PC-9 (cell line): ENCODE data around the gene CMKLR1. TPM values are rescaled to one million over a fixed set of nuclear protein-coding genes. Genes with fewer than 3 reads are reported as not detected.

Source experiments
- BruUV-seq: library from RNA; stranded (reverse); fragments of 400-500 nt; replicated peaks from 2 replicates; lab custom pipeline; 2021; lab: Mats Ljungman, UMichigan
- CTCF ChIA-PET: fragments of 300-600 bp; sonication (Branson Sonifier 250); formaldehyde crosslinking; loops from one replicate; lab custom pipeline; 2022; ENCODE audit warnings: antibody characterized with exemption; lab: Charles Lee
- POLR2A ChIA-PET: fragments of 300-600 bp; sonication (Branson Sonifier 250); formaldehyde crosslinking; loops from one replicate; lab custom pipeline; 2022; ENCODE audit warnings: antibody characterized with exemption; ENCODE audit not compliant: unreplicated experiment; lab: Charles Lee
- DNase-seq, 2 experiments: peaks; one replicate each; pipeline versions ENCODE4 v3.0.0 to v3.0.0-alpha.2; 2015 to 2022; ENCODE audit warnings: mixed read lengths in 1 of 2
- H2AFZ ChIP-seq: fragments of 200-600 bp; sonication (generic); 2 replicates; pipeline ENCODE4 v1.8.1; 2017; ENCODE audit warnings: antibody characterized with exemption
- H3F3A ChIP-seq: fragments of 200-600 bp; sonication (generic); 2 replicates; pipeline ENCODE4 v1.8.1; 2017; ENCODE audit warnings: antibody characterized with exemption, mild to moderate bottlenecking, low read depth; ENCODE audit not compliant: insufficient read depth
- H3K27ac ChIP-seq: fragments of 200-600 bp; sonication (generic); 2 replicates; pipeline ENCODE4 v1.6.1; 2016; ENCODE audit warnings: mixed run types
- H3K27me3 ChIP-seq: fragments of 200-600 bp; sonication (generic); 2 replicates; pipeline ENCODE4 v1.6.1; 2016; ENCODE audit warnings: low read depth, mixed run types; ENCODE audit not compliant: insufficient read depth
- H3K36me3 ChIP-seq: fragments of 200-600 bp; sonication (generic); 2 replicates; pipeline ENCODE4 v1.6.1; 2016; ENCODE audit warnings: low read depth, mixed run types
- H3K4me1 ChIP-seq: fragments of 200-600 bp; sonication (generic); replicated peaks from 2 replicates; pipeline ENCODE4 v1.6.1; 2016; ENCODE audit warnings: mixed run types; ENCODE audit not compliant: insufficient read depth
- H3K4me2 ChIP-seq: fragments of 200-600 bp; sonication (generic); 2 replicates; pipeline ENCODE4 v1.6.1; 2017; ENCODE audit warnings: mixed run types
- H3K4me3 ChIP-seq: fragments of 200-600 bp; sonication (generic); 2 replicates; pipeline ENCODE4 v1.6.1; 2016; ENCODE audit warnings: mixed run types
- H3K79me2 ChIP-seq: fragments of 200-600 bp; sonication (generic); 2 replicates; pipeline ENCODE4 v1.6.1; 2017; ENCODE audit warnings: low read depth, mixed run types
- H3K9me2 ChIP-seq: fragments of 200-600 bp; sonication (generic); 2 replicates; pipeline ENCODE4 v1.8.1; 2017; ENCODE audit warnings: mild to moderate bottlenecking; ENCODE audit not compliant: insufficient read depth
- H3K9me3 ChIP-seq: fragments of 200-600 bp; sonication (generic); 2 replicates; pipeline ENCODE4 v1.8.1; 2016; ENCODE audit warnings: low read depth; ENCODE audit not compliant: insufficient read depth
- H4K20me1 ChIP-seq: fragments of 200-600 bp; sonication (generic); 2 replicates; pipeline ENCODE4 v1.8.1; 2017; ENCODE audit not compliant: insufficient read depth
- EZH2 ChIP-seq: fragments of 200-600 bp; sonication (generic); IDR thresholded peaks from 2 replicates; pipeline ENCODE4 v1.8.0; 2017; ENCODE audit warnings: antibody characterized with exemption, low read depth
- intact Hi-C: fragments of 100-400 bp; cut with micrococcal nuclease; formaldehyde crosslinking; loops from one replicate; pipeline ENCODE4 v1.10.0; 2022; ENCODE audit not compliant: unreplicated experiment
- total RNA-seq: library from RNA; stranded (reverse); gene quantifications from 2 replicates; pipeline ENCODE4 v1.2.3, GENCODE V29; 2021
- TF ChIP-seq, protein P1 (sequence below): fragments of 200-600 bp; sonication (generic); conservative IDR thresholded peaks from 2 replicates; pipeline ENCODE4 v1.6.1; 2017; ENCODE audit warnings: mixed run types, antibody characterized with exemption, mild to moderate bottlenecking, moderate library complexity

The CMKLR1 gene
- total RNA-seq, 1 experiment from 2014 or later = not detected

DNA sequence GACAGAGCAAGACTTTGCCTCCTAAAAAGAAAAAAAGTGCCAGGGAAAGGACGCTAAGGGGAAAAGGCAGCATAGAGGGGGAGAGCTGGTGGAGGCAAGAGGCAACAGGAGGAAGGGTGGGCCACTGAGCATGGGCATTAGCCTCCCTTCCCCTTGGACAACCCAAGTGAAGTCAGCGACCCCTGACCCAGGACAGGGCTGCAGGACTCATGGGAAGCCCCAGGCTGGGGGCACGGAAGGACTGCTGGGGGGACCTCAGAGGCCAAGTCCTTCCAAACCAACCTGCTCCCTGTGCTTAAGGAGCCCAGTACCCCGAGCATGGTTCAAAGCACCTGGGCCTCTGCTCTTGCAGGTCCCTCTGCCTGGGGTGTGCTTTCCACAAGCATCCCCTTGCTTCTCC is 27.5 kb downstream of the CMKLR1 start:
- no peak overlapping the region for H2AFZ ChIP-seq
- TF ChIP-seq, protein P1, sequence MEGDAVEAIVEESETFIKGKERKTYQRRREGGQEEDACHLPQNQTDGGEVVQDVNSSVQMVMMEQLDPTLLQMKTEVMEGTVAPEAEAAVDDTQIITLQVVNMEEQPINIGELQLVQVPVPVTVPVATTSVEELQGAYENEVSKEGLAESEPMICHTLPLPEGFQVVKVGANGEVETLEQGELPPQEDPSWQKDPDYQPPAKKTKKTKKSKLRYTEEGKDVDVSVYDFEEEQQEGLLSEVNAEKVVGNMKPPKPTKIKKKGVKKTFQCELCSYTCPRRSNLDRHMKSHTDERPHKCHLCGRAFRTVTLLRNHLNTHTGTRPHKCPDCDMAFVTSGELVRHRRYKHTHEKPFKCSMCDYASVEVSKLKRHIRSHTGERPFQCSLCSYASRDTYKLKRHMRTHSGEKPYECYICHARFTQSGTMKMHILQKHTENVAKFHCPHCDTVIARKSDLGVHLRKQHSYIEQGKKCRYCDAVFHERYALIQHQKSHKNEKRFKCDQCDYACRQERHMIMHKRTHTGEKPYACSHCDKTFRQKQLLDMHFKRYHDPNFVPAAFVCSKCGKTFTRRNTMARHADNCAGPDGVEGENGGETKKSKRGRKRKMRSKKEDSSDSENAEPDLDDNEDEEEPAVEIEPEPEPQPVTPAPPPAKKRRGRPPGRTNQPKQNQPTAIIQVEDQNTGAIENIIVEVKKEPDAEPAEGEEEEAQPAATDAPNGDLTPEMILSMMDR = no peak
- no peak for TF ChIP-seq EZH2
- no peaks in the 10 kb centered on the region for H3F3A ChIP-seq
- H3K4me3 ChIP-seq = no peak overlapping the region
- H3K4me2 ChIP-seq = no peak overlapping the region
- no peak overlapping the region for H3K27ac ChIP-seq
- no peaks in the 10 kb centered on the region for H3K9me2 ChIP-seq
- no peak for DNase-seq
- CTCF ChIA-PET = no interaction called here
- no peaks in the 10 kb centered on the region for H3K9me3 ChIP-seq
- intact Hi-C loops = no loop called here
- POLR2A ChIA-PET = no interaction called here
- H3K4me1 ChIP-seq = no peaks in the 10 kb centered on the region
- H3K36me3 ChIP-seq = no peaks in the 10 kb centered on the region
- no peaks in the 10 kb centered on the region for H4K20me1 ChIP-seq
- no peaks in the 10 kb centered on the region for H3K79me2 ChIP-seq
- BruUV-seq = no TSS peak
- H3K27me3 ChIP-seq = peaks cover 39% of the 10 kb centered on the region

DNA sequence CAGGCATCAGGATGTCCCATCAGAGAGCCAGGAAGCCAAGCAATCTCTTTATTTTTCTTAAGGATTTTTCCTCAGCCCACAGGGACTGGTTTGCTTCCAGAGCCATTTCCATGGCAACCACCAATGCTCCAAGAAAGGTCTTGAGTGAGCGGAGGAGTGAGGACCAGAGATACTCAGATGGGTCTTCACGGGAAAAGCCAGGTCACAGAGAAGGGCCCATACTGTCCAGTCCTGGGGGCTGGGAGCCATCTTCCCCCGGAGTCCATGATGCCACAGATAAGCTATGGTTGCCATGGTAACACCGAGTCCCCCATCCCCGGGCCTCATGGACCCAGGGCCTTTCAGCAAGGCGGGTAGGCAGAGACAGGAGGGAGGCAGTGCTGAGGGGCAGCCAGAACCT is 28.6 kb downstream of the CMKLR1 start:
- Histone ChIP-seq H3F3A (no peaks in the 10 kb centered on the region), H3K9me3 (no peaks in the 10 kb centered on the region), H3K9me2 (no peaks in the 10 kb centered on the region), H3K79me2 (no peaks in the 10 kb centered on the region), H2AFZ (no peak overlapping the region), H3K4me3 (no peak overlapping the region), H3K36me3 (no peaks in the 10 kb centered on the region), H4K20me1 (no peaks in the 10 kb centered on the region), H3K4me1 (no peaks in the 10 kb centered on the region), H3K4me2 (no peak overlapping the region), H3K27ac (no peak overlapping the region), H3K27me3 (peaks cover 46% of the 10 kb centered on the region)
- no peak for DNase-seq
- TF ChIP-seq EZH2 = no peak
- TF ChIP-seq, protein P1 = no peak
- CTCF ChIA-PET = no interaction called here
- POLR2A ChIA-PET = no interaction called here
- no TSS peak for BruUV-seq
- intact Hi-C loops = no loop called here

DNA sequence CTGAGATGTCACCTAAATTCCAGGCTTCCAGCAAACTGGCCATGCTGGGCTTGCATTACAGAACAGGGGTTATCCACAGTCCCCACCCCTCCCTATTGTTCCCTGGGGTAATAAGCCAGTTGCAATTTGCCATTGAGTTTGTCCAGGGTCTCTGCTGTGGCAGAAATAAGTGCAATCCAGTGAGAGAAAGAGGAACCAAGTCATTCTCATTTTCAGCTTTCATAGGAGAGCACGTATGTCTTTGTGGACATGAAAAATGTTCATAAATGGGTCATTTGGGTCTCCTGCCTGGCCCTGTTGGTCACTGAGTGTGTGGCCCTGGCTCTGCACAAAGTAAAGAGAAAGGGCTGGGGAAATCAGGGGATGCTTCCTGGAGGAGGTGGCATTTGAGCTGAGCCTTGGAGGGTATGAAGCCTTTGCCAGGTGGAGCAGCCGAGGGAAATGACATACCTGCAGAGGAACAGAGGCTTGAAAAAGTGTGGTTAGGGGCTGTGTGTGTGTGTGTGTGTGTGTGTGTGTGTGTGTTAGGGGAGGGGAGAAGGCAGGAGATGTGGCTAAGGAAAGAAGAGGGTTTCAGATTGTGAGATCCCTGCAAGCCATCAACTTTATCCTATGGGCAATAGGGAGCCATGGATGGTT is 29.3 kb downstream of the CMKLR1 start:
- H3K4me1 ChIP-seq = no peaks in the 10 kb centered on the region
- H3K27ac ChIP-seq = no peak overlapping the region
- ChIA-PET POLR2A (no interaction called here), CTCF (no interaction called here)
- H3K4me3 ChIP-seq = no peak overlapping the region
- no TSS peak for BruUV-seq
- TF ChIP-seq, protein P1 = no peak
- no peak for TF ChIP-seq EZH2
- DNase-seq = no peak
- H3K9me2 ChIP-seq = no peaks in the 10 kb centered on the region
- intact Hi-C loops = no loop called here
- no peaks in the 10 kb centered on the region for H3K79me2 ChIP-seq
- H4K20me1 ChIP-seq = no peaks in the 10 kb centered on the region
- no peaks in the 10 kb centered on the region for H3F3A ChIP-seq
- peaks cover 48% of the 10 kb centered on the region for H3K27me3 ChIP-seq
- H3K36me3 ChIP-seq = no peaks in the 10 kb centered on the region
- no peaks in the 10 kb centered on the region for H3K9me3 ChIP-seq
- no peak overlapping the region for H3K4me2 ChIP-seq
- H2AFZ ChIP-seq = no peak overlapping the region
